ENCODE data around the gene LHX1. TPM values are rescaled to one million over a fixed set of nuclear protein-coding genes. Genes with fewer than 3 reads are reported as not detected.

The LHX1 gene
- polyA plus RNA-seq, 4 donors: 0.01 TPM; not detected in 3

DNA sequence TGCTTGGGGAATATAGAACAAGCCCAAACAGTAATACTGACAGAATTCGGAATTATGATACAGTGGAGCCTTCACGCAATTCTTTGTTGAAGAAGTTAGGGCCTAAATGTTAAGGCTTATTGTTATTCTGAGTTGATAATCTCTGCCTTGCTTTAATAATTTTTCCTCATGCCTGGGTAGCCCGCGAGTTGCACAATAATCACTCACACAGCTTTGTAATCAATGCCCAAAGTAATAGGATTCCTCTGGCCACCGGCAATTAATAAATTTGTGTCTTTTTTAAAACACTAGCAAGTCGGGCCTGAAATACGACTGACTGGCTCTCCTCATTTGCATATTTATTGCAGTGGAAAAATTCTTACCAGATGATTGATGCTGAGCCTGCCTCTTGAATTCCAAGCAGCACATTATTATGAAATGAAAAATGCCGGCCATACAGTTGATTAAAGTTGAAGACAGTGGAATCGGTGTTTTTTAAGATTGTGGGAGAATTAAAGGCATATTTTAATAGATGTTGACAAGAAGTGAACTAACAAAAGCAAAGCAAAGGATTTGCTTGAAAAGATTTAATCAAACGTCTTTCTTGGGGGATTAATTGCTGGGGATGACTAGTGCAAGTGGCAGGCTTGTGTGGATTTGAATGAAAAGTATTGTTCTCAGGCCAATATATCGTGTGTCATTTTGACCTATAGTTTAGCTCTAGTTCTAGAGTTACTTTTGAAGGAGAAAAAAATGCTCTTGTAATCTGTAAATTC lies 41.7 kb downstream of the LHX1 start:
- WGBS, 3 donors: 75 to 80% (median 79%) methylated on average over 11 of the region's 11 CpGs
- H3K9me3 ChIP-seq (ENCODE audit: control insufficient read depth in 2 of 2, insufficient read depth in 1 of 2, low read depth in 1 of 2, low read length in 1 of 2): no peaks in the 10 kb centered on the region
- FAIRE-seq (no peak), DNase-seq (no peak)
- no peaks in the 10 kb centered on the region for H3K4me1 ChIP-seq (ENCODE audit: control insufficient read depth in 3 of 3, insufficient read depth in 2 of 3, low read depth in 1 of 3, low read length in 2 of 3)
- no peak overlapping the region for H3K27ac ChIP-seq (ENCODE audit: low read depth in 1 of 3, low read length in 2 of 3)
- no peaks in the 10 kb centered on the region for H3K27me3 ChIP-seq (ENCODE audit: control insufficient read depth in 3 of 3, insufficient read depth in 3 of 3, low read length in 3 of 3)
- H3K36me3 ChIP-seq (ENCODE audit: control insufficient read depth in 3 of 3, insufficient read depth in 2 of 3, low read depth in 1 of 3, low read length in 3 of 3): peaks cover 0 to 6% (median 0%) of the 10 kb centered on the region in 3 donors
- no peak overlapping the region for H3K4me3 ChIP-seq (ENCODE audit: low read depth in 1 of 3, low read length in 3 of 3)

DNA sequence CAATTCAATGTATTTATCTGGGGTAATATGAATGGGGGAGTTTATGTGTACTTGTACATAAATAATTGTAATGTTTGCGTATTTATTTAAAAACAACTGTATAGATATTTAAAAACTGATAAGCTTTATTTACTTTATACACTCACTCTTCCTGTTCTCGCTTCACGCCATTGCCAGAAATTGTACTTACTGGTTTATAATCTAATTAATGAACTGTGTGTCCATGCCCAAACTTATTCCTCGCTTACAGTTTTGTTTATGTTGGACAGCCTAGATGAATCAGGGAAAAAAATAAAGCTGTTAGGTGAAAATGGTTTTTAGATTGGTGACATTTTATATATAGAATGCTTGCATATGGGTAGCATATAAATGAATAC lies 42.3 kb downstream of the LHX1 start:
- no peaks in the 10 kb centered on the region for H3K4me1 ChIP-seq (ENCODE audit: control insufficient read depth in 3 of 3, insufficient read depth in 2 of 3, low read depth in 1 of 3, low read length in 2 of 3)
- DNase-seq: no peak
- H3K4me3 ChIP-seq (ENCODE audit: low read depth in 1 of 3, low read length in 3 of 3): no peak overlapping the region
- H3K36me3 ChIP-seq (ENCODE audit: control insufficient read depth in 3 of 3, insufficient read depth in 2 of 3, low read depth in 1 of 3, low read length in 3 of 3): peaks cover 0 to 6% (median 0%) of the 10 kb centered on the region in 3 donors
- WGBS, 3 donors: 75 to 89% (median 81%) methylated on average over 4 of the region's 4 CpGs
- no peaks in the 10 kb centered on the region for H3K9me3 ChIP-seq (ENCODE audit: control insufficient read depth in 2 of 2, insufficient read depth in 1 of 2, low read depth in 1 of 2, low read length in 1 of 2)
- H3K27ac ChIP-seq (ENCODE audit: low read depth in 1 of 3, low read length in 2 of 3): no peak overlapping the region
- no peaks in the 10 kb centered on the region for H3K27me3 ChIP-seq (ENCODE audit: control insufficient read depth in 3 of 3, insufficient read depth in 3 of 3, low read length in 3 of 3)
- no peak for FAIRE-seq

DNA sequence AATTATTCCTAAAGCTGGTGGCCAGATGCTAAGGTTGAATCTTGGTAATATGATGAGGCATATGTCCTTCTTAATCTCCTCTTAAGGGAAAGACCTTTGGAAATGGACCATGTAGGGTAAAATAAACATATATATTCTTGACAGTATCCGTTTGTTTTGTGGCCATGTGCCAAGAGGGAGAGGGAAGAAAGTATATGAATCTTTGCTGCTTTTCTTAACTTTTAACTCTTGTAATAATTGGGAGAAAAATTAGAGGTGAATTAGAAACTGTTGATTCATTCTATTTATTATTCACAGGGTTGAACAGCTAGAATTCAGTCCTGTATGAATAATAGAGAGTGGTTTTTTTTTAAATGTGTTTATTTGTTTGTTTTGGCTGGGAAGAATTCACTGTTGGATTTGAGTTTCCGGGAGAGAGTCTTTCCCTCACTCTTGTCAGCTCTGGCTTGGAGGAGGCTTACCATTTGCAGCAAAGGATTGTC lies 43.0 kb downstream of the LHX1 start:
- WGBS, 3 donors: 37 to 53% (median 40%) methylated on average over 2 of the region's 2 CpGs
- no peaks in the 10 kb centered on the region for H3K4me1 ChIP-seq (ENCODE audit: control insufficient read depth in 3 of 3, insufficient read depth in 2 of 3, low read depth in 1 of 3, low read length in 2 of 3)
- DNase-seq (no peak), FAIRE-seq (no peak)
- H3K36me3 ChIP-seq (ENCODE audit: control insufficient read depth in 3 of 3, insufficient read depth in 2 of 3, low read depth in 1 of 3, low read length in 3 of 3): peaks cover 0 to 12% (median 0%) of the 10 kb centered on the region in 3 donors
- no peaks in the 10 kb centered on the region for H3K9me3 ChIP-seq (ENCODE audit: control insufficient read depth in 2 of 2, insufficient read depth in 1 of 2, low read depth in 1 of 2, low read length in 1 of 2)
- no peaks in the 10 kb centered on the region for H3K27me3 ChIP-seq (ENCODE audit: control insufficient read depth in 3 of 3, insufficient read depth in 3 of 3, low read length in 3 of 3)
- no peak overlapping the region for H3K4me3 ChIP-seq (ENCODE audit: low read depth in 1 of 3, low read length in 3 of 3)
- H3K27ac ChIP-seq (ENCODE audit: low read depth in 1 of 3, low read length in 2 of 3): no peak overlapping the region

DNA sequence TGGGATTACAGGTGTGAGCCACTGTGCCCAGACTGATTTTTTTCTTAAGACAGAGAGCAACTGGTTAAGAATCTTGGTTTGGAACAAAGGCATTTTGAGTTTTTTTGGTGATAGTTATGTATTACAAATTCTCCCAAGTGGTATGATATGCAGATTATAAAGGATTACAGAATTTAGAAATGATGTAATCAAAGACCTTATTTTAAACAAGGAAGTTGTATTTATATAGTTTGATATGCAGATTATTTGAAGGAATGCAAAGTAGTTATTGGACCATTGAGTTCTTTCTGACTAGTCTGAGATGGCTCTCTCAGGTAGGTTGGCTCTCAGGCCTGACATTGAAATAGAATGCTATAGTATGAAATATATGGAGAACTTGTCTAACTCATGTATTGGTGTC lies 46.3 kb downstream of the LHX1 start:
- DNase-seq (no peak), FAIRE-seq (no peak)
- Histone ChIP-seq H3K27me3 (ENCODE audit: control insufficient read depth in 3 of 3, insufficient read depth in 3 of 3, low read length in 3 of 3) (no peaks in the 10 kb centered on the region), H3K9me3 (ENCODE audit: control insufficient read depth in 2 of 2, insufficient read depth in 1 of 2, low read depth in 1 of 2, low read length in 1 of 2) (no peaks in the 10 kb centered on the region), H3K36me3 (ENCODE audit: control insufficient read depth in 3 of 3, insufficient read depth in 2 of 3, low read depth in 1 of 3, low read length in 3 of 3) (peaks cover 2 to 26% (median 11%) of the 10 kb centered on the region in 3 donors), H3K4me1 (ENCODE audit: control insufficient read depth in 3 of 3, insufficient read depth in 2 of 3, low read depth in 1 of 3, low read length in 2 of 3) (no peaks in the 10 kb centered on the region), H3K4me3 (ENCODE audit: low read depth in 1 of 3, low read length in 3 of 3) (no peak overlapping the region), H3K27ac (ENCODE audit: low read depth in 1 of 3, low read length in 2 of 3) (no peak overlapping the region)

DNA sequence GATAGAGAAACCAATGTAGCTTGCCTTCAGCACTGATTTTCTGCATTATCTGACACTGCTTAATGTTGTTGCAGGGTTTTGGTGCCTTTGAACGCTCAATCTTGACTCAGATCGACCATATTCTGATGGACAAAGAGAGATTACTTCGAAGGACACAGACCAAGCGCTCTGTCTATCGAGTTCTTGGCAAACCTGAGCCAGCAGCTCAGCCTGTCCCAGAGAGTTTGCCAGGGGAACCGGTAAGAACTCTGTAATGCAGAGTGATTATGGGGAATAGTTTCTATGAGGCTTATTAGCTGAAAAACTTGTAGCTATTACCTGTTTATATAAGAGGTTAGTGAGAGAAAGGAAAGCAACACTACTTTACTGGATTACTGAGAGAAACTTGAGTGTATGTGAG lies 51.9 kb downstream of the LHX1 start:
- 92 to 94% (median 93%) methylated on average over 6 of the region's 6 CpGs for WGBS, 3 donors
- H3K27me3 ChIP-seq (ENCODE audit: control insufficient read depth in 3 of 3, insufficient read depth in 3 of 3, low read length in 3 of 3): no peaks in the 10 kb centered on the region
- H3K4me1 ChIP-seq (ENCODE audit: control insufficient read depth in 3 of 3, insufficient read depth in 2 of 3, low read depth in 1 of 3, low read length in 2 of 3): no peaks in the 10 kb centered on the region
- H3K27ac ChIP-seq (ENCODE audit: low read depth in 1 of 3, low read length in 2 of 3): no peak overlapping the region
- peaks cover 17 to 33% (median 25%) of the 10 kb centered on the region in 3 donors for H3K36me3 ChIP-seq (ENCODE audit: control insufficient read depth in 3 of 3, insufficient read depth in 2 of 3, low read depth in 1 of 3, low read length in 3 of 3)
- no peak for FAIRE-seq
- no peak overlapping the region for H3K4me3 ChIP-seq (ENCODE audit: low read depth in 1 of 3, low read length in 3 of 3)
- DNase-seq: no peak
- no peaks in the 10 kb centered on the region for H3K9me3 ChIP-seq (ENCODE audit: control insufficient read depth in 2 of 2, insufficient read depth in 1 of 2, low read depth in 1 of 2, low read length in 1 of 2)

DNA sequence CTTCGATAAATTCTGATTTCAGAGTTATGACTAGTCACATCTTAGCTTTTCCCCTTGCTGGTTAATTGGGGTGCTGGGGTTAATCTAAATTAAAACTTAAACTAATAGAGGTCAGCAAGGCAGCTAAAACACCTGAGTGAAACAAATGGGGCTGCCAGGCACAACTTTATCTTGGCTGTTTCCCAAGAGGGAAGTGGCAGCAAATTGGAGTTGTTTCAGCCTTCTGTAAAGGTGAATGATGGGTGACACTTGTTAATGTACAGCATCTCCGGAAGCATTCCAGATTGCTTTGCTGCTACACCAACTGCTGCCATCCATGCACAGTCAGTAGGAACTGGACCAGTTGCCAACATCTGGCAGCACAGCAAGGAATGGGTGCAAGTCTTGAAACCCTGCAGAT lies 55.4 kb downstream of the LHX1 start:
- DNase-seq: no peak

DNA sequence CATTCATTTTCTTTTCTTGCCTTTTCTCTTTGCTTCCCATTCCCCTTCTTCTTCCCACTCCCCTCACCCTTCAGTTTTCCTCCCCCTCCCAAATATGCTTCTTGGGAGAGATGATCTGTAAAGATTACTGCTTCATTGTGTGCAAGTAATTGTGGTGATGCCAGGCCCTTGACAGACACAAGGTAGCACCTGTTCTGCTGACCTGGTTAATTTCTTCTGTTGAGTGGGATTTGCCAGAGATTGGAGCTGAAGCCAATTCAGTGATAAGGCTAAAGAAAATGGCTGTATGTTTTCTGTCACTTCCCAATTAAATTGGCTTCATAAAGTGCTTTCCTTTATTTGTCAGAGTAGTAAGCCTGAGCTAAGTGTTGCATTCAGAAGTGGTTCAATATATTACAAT lies 56.0 kb downstream of the LHX1 start:
- peaks cover 22 to 30% (median 24%) of the 10 kb centered on the region in 3 donors for H3K36me3 ChIP-seq (ENCODE audit: control insufficient read depth in 3 of 3, insufficient read depth in 2 of 3, low read depth in 1 of 3, low read length in 3 of 3)
- no peaks in the 10 kb centered on the region for H3K27me3 ChIP-seq (ENCODE audit: control insufficient read depth in 3 of 3, insufficient read depth in 3 of 3, low read length in 3 of 3)
- FAIRE-seq (no peak), DNase-seq (no peak)
- H3K4me1 ChIP-seq (ENCODE audit: control insufficient read depth in 3 of 3, insufficient read depth in 2 of 3, low read depth in 1 of 3, low read length in 2 of 3): no peaks in the 10 kb centered on the region
- no peak overlapping the region for H3K4me3 ChIP-seq (ENCODE audit: low read depth in 1 of 3, low read length in 3 of 3)
- H3K9me3 ChIP-seq (ENCODE audit: control insufficient read depth in 2 of 2, insufficient read depth in 1 of 2, low read depth in 1 of 2, low read length in 1 of 2): no peaks in the 10 kb centered on the region
- H3K27ac ChIP-seq (ENCODE audit: low read depth in 1 of 3, low read length in 2 of 3): no peak overlapping the region

More for the DNA sequence above, 55.4 kb downstream of the LHX1 start:
- Histone ChIP-seq H3K9me3 (ENCODE audit: control insufficient read depth in 2 of 2, insufficient read depth in 1 of 2, low read depth in 1 of 2, low read length in 1 of 2) (no peaks in the 10 kb centered on the region), H3K4me1 (ENCODE audit: control insufficient read depth in 3 of 3, insufficient read depth in 2 of 3, low read depth in 1 of 3, low read length in 2 of 3) (no peaks in the 10 kb centered on the region), H3K4me3 (ENCODE audit: low read depth in 1 of 3, low read length in 3 of 3) (no peak overlapping the region), H3K27me3 (ENCODE audit: control insufficient read depth in 3 of 3, insufficient read depth in 3 of 3, low read length in 3 of 3) (no peaks in the 10 kb centered on the region), H3K36me3 (ENCODE audit: control insufficient read depth in 3 of 3, insufficient read depth in 2 of 3, low read depth in 1 of 3, low read length in 3 of 3) (peaks cover 22 to 28% (median 28%) of the 10 kb centered on the region in 3 donors), H3K27ac (ENCODE audit: low read depth in 1 of 3, low read length in 2 of 3) (no peak overlapping the region)
- WGBS, 3 donors: 73 to 88% (median 77%) methylated on average over 2 of the region's 2 CpGs
- FAIRE-seq: no peak

Data from small intestine (tissue), 7 donors.